MM.1S (cell line): ENCODE results near the gene KCNIP1.
"Not testable (repeated sequence)": the region's sequence is repeated elsewhere in the genome, so short reads cannot be mapped to it uniquely, and the experiment has no call there.

Source experiments
- DNase-seq: peaks from one replicate; pipeline ENCODE4 v3.0.0-alpha.2; 2015
- H2AFZ ChIP-seq: fragments of 300-600 bp; sonication (generic); 2 replicates; pipeline ENCODE4 v1.6.0; 2016; ENCODE audit warnings: antibody characterized with exemption, low read length
- H3F3A ChIP-seq: fragments of 300-600 bp; sonication (generic); 2 replicates; pipeline ENCODE4 v1.6.1; 2016; ENCODE audit warnings: mild to moderate bottlenecking, antibody characterized with exemption, low read length, moderate library complexity, mixed read lengths; ENCODE audit not compliant: insufficient read depth
- H3K27ac ChIP-seq: fragments of 300-600 bp; sonication (generic); 2 replicates; pipeline ENCODE4 v1.5.1; 2016; ENCODE audit warnings: mild to moderate bottlenecking, low read length
- H3K27me3 ChIP-seq: fragments of 300-600 bp; sonication (generic); replicated peaks from 2 replicates; pipeline ENCODE4 v1.6.0; 2016; ENCODE audit warnings: low read length; ENCODE audit not compliant: insufficient read depth
- H3K36me3 ChIP-seq: fragments of 300-600 bp; sonication (generic); replicated peaks from 2 replicates; pipeline ENCODE4 v1.6.1; 2016; ENCODE audit warnings: mild to moderate bottlenecking, low read length, mixed read lengths; ENCODE audit not compliant: insufficient read depth
- H3K4me1 ChIP-seq: fragments of 300-600 bp; sonication (generic); 2 replicates; pipeline ENCODE4 v1.6.1; 2016; ENCODE audit warnings: low read length, mixed read lengths
- H3K4me2 ChIP-seq: fragments of 300-600 bp; sonication (generic); 2 replicates; pipeline ENCODE4 v1.6.0; 2016; ENCODE audit warnings: low read depth, low read length
- H3K4me3 ChIP-seq: fragments of 300-600 bp; sonication (generic); 2 replicates; pipeline ENCODE4 v1.5.1; 2016; ENCODE audit warnings: low read length, mixed read lengths
- H3K79me2 ChIP-seq: fragments of 300-600 bp; sonication (generic); 2 replicates; pipeline ENCODE4 v1.6.1; 2016; ENCODE audit warnings: mixed run types, low read length, mixed read lengths
- H3K9ac ChIP-seq: fragments of 300-600 bp; sonication (generic); 2 replicates; pipeline ENCODE4 v1.6.1; 2016; ENCODE audit warnings: low read length, mixed read lengths
- H3K9me2 ChIP-seq: fragments of 300-600 bp; sonication (generic); replicated peaks from 2 replicates; pipeline ENCODE4 v1.6.1; 2016; ENCODE audit warnings: mild to moderate bottlenecking, low read length, mixed read lengths; ENCODE audit not compliant: insufficient read depth
- H3K9me3 ChIP-seq: fragments of 300-600 bp; sonication (generic); replicated peaks from 2 replicates; pipeline ENCODE4 v1.6.1; 2016; ENCODE audit warnings: mild to moderate bottlenecking, low read length, mixed read lengths; ENCODE audit not compliant: insufficient read depth
- H4K20me1 ChIP-seq: fragments of 300-600 bp; sonication (generic); 2 replicates; pipeline ENCODE4 v1.6.1; 2016; ENCODE audit warnings: mild to moderate bottlenecking, low read length, moderate library complexity, mixed read lengths; ENCODE audit not compliant: insufficient read depth
- CTCF ChIP-seq: fragments of 300-600 bp; sonication (generic); IDR thresholded peaks from 2 replicates; pipeline ENCODE4 v1.5.1; 2016; ENCODE audit warnings: antibody characterized with exemption, low read length, mixed read lengths
- EZH2 ChIP-seq: fragments of 300-600 bp; sonication (generic); optimal IDR thresholded peaks from 2 replicates; pipeline ENCODE3; 2017; ENCODE audit warnings: low read depth, mild to moderate bottlenecking, antibody characterized with exemption, low read length, mixed read lengths
- EZH2phosphoT487 ChIP-seq: fragments of 300-600 bp; sonication (generic); IDR thresholded peaks from 2 replicates; pipeline ENCODE4 v1.6.1; 2018; ENCODE audit warnings: antibody characterized with exemption, low read length

Gene KCNIP1

GRCh38 chr5:170546282-170546681, 42.5 kb downstream of the KCNIP1 start:
- no peaks in the 10 kb centered on the region for H4K20me1 ChIP-seq
- H3K79me2 ChIP-seq: no peaks in the 10 kb centered on the region
- H3F3A ChIP-seq: no peaks in the 10 kb centered on the region

GRCh38 chr5:170550382-170550781, 46.6 kb downstream of the KCNIP1 start:
- H3K4me2 ChIP-seq, H2AFZ ChIP-seq, H3K27me3 ChIP-seq, H3K27ac ChIP-seq, H3K4me1 ChIP-seq, H3F3A ChIP-seq, H3K9me3 ChIP-seq, H3K79me2 ChIP-seq, H3K4me3 ChIP-seq, H3K9ac ChIP-seq, DNase-seq, H4K20me1 ChIP-seq, H3K9me2 ChIP-seq, H3K36me3 ChIP-seq: not testable (repeated sequence)

More at GRCh38 chr5:170546282-170546681, 42.5 kb downstream of the KCNIP1 start:
- H2AFZ ChIP-seq: no peak overlapping the region
- H3K36me3 ChIP-seq: no peaks in the 10 kb centered on the region
- TF ChIP-seq CTCF (no peak), EZH2phosphoT487 (no peak), EZH2 (no peak)
- H3K9me2 ChIP-seq: no peaks in the 10 kb centered on the region
- H3K9me3 ChIP-seq: no peaks in the 10 kb centered on the region
- no peak overlapping the region for H3K27ac ChIP-seq
- H3K4me1 ChIP-seq: no peaks in the 10 kb centered on the region
- H3K9ac ChIP-seq: no peak overlapping the region
- no peak overlapping the region for H3K4me3 ChIP-seq
- no peak overlapping the region for H3K4me2 ChIP-seq
- H3K27me3 ChIP-seq: no peaks in the 10 kb centered on the region
- no peak for DNase-seq

- Histone ChIP-seq H3K27ac (no peak overlapping the region), H3K4me3 (no peak overlapping the region), H3F3A (no peaks in the 10 kb centered on the region), H3K4me2 (no peak overlapping the region), H4K20me1 (no peaks in the 10 kb centered on the region), H3K9ac (no peak overlapping the region), H3K9me2 (no peaks in the 10 kb centered on the region), H3K36me3 (no peaks in the 10 kb centered on the region), H3K27me3 (no peaks in the 10 kb centered on the region), H2AFZ (no peak overlapping the region), H3K4me1 (no peaks in the 10 kb centered on the region), H3K79me2 (no peaks in the 10 kb centered on the region), H3K9me3 (no peaks in the 10 kb centered on the region)
- no peak for DNase-seq
- TF ChIP-seq CTCF (no peak), EZH2 (no peak)
Observed at GRCh38 chr5:170551076-170551475, 47.3 kb downstream of the KCNIP1 start.

- TF ChIP-seq CTCF: no peak
- no peak for TF ChIP-seq EZH2
- no peak for TF ChIP-seq EZH2phosphoT487
- H3K36me3 ChIP-seq: no peaks in the 10 kb centered on the region
Observed at GRCh38 chr5:170551622-170552021, 47.8 kb downstream of the KCNIP1 start.

More at GRCh38 chr5:170551622-170552021, 47.8 kb downstream of the KCNIP1 start:
- DNase-seq: no peak
- Histone ChIP-seq H3K4me3 (no peak overlapping the region), H4K20me1 (no peaks in the 10 kb centered on the region), H3K9me2 (no peaks in the 10 kb centered on the region), H3K9me3 (no peaks in the 10 kb centered on the region), H3K27me3 (no peaks in the 10 kb centered on the region), H3K9ac (no peak overlapping the region), H3K79me2 (no peaks in the 10 kb centered on the region), H3K4me1 (no peaks in the 10 kb centered on the region), H3K27ac (no peak overlapping the region), H2AFZ (no peak overlapping the region), H3F3A (no peaks in the 10 kb centered on the region), H3K4me2 (no peak overlapping the region)
